PC-3 (cell line): Measurements from ENCODE around the gene UBL7.

Experiments used
- EZH2 ChIP-seq: fragments of 300-600 bp; sonication (generic); IDR thresholded peaks from one replicate; pipeline ENCODE4 v1.6.1; 2017; ENCODE audit warnings: antibody characterized with exemption, mild to moderate bottlenecking, low read length; ENCODE audit not compliant: unreplicated experiment
- EZH2phosphoT487 ChIP-seq: fragments of 300-600 bp; sonication (generic); IDR thresholded peaks from 2 replicates; pipeline ENCODE4 v1.6.1; 2018; ENCODE audit warnings: mild to moderate bottlenecking, antibody characterized with exemption, low read length, borderline replicate concordance
- TF ChIP-seq, protein P1 (sequence below): fragments of 300-600 bp; sonication (generic); conservative IDR thresholded peaks from 2 replicates; pipeline ENCODE4 v1.5.1; 2017; ENCODE audit warnings: antibody characterized with exemption, low read depth, mild to moderate bottlenecking, low read length

DNA sequence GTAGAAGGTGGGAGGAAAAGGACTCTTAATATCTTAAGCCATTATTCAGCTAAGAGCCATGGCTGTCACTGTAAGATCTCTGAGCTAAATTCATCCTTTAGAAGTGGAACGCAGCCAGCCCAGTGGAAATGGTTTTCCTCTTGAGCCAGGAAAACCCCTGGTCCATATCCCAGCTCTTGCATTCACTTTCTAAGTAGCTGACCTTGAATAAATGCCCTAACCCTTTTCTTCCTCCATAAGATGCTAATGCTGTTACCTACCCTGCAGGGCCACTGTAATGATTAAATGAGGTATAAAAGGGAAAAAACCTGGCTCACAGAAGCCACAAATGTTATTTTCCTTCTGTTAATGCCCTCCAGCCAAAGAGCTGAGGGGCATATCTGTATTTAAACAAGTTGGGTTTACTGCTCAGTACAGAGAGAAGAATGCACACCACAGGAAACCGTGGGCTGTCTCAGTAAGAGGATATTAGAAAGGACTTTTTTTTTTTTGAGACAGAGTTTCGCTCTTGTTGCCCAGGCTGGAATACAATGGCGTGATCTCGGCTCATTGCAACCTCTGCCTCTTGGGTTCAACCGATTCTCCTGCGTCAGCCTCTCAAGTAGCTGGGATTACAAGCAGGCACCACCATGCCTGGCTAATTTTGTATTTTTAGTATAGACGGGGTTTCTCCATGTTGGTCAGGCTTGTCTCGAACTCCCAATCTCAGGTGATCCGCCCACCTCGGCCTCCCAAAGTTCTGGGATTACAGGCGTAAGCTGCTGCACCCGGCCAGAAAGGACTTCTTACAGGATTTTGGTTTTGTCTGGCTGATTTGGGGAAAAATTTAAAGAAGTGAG lies 6.8 kb downstream of the UBL7 start:
- TF ChIP-seq EZH2phosphoT487 (no peak), EZH2 (no peak)
- TF ChIP-seq, protein P1, sequence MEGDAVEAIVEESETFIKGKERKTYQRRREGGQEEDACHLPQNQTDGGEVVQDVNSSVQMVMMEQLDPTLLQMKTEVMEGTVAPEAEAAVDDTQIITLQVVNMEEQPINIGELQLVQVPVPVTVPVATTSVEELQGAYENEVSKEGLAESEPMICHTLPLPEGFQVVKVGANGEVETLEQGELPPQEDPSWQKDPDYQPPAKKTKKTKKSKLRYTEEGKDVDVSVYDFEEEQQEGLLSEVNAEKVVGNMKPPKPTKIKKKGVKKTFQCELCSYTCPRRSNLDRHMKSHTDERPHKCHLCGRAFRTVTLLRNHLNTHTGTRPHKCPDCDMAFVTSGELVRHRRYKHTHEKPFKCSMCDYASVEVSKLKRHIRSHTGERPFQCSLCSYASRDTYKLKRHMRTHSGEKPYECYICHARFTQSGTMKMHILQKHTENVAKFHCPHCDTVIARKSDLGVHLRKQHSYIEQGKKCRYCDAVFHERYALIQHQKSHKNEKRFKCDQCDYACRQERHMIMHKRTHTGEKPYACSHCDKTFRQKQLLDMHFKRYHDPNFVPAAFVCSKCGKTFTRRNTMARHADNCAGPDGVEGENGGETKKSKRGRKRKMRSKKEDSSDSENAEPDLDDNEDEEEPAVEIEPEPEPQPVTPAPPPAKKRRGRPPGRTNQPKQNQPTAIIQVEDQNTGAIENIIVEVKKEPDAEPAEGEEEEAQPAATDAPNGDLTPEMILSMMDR = no peak
